Measurements from ENCODE around the gene CCL27. TPM values are rescaled to one million over a fixed set of nuclear protein-coding genes. Genes with fewer than 3 reads are reported as not detected.

CCL27 gene
- total and polyA plus RNA-seq, 8 donors, result 0.58 to 1.3 TPM; not detected in 6

DNA sequence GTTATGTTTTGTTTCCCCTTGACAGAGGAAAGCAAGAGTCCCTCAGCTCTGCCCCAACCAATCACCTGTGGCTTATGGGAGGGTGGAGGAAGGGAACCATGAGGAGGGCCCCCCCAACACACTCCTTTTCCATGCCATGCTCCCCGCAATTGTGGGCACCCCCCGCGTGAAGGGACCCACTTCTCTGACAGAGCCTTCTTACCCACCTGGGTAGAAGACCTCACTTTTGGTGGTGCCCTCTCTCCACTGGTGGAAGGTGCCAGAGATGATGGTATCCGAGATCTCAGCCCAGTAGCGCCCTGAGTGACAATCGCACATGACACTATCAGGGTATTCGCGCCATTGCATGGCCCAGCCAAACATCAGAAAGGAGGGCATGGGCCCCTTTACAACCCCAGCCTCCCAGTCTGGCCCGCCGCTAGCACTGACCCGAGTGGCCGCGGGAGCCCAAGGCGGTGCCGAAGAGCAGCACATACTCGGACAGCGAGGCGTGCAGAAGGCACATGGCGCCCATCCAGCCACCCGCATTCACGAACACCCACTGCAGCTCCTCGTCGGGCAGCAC, 25.6 kb downstream of the CCL27 start:
- TF ChIP-seq, protein P1, sequence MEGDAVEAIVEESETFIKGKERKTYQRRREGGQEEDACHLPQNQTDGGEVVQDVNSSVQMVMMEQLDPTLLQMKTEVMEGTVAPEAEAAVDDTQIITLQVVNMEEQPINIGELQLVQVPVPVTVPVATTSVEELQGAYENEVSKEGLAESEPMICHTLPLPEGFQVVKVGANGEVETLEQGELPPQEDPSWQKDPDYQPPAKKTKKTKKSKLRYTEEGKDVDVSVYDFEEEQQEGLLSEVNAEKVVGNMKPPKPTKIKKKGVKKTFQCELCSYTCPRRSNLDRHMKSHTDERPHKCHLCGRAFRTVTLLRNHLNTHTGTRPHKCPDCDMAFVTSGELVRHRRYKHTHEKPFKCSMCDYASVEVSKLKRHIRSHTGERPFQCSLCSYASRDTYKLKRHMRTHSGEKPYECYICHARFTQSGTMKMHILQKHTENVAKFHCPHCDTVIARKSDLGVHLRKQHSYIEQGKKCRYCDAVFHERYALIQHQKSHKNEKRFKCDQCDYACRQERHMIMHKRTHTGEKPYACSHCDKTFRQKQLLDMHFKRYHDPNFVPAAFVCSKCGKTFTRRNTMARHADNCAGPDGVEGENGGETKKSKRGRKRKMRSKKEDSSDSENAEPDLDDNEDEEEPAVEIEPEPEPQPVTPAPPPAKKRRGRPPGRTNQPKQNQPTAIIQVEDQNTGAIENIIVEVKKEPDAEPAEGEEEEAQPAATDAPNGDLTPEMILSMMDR (IDR thresholded peaks at IDR 0.05), result no peak
- TF ChIP-seq EP300 (IDR thresholded peaks at IDR 0.05), result no peak
- TF ChIP-seq POLR2A (IDR thresholded peaks at IDR 0.05), result no peak
- no peak for TF ChIP-seq POLR2AphosphoS5 (IDR thresholded peaks at IDR 0.05)
- Histone ChIP-seq H3K4me1 (peaks cover 22 to 40% (median 34%) of the 10 kb centered on the region in 4 donors), H3K36me3 (peaks cover 0 to 17% (median 9%) of the 10 kb centered on the region in 4 donors), H3K27ac (peak overlapping the region; percentile 83 to 91 (median 86)), H3K9me3 (no peaks in the 10 kb centered on the region), H3K4me3 (peak overlapping the region; percentile 60 to 90 (median 69)), H3K27me3 (no peaks in the 10 kb centered on the region)
- DNase-seq, result peak in 1 of 2 donors; percentile 39
- intact Hi-C loops (cut with DNase I; ENCODE audit: low total_unique reads), result no loop called here
- WGBS, 5 donors, result 8 to 11% (median 8%) methylated on average over 13 to 23 of the region's 23 CpGs

DNA sequence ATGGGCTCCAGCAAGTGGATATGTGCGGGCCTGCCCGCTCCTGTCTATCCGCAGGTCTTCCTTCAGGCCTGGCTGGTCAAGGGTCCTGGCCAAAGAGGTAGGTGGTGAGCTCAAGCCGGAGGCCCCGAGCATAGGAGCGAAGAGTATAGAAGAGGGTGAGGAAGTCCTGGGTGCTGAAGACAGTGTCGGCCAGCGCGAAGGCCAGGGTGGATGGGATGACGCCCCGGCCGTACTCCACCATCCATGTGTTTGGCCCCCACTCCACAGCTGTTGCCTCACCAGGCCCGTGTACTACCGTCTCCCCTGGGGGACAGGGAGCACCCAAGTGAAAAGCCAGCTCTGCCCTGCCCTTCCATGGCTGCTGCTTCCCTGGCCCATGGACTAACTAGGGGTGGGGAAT, 26.9 kb downstream of the CCL27 start:
- H3K4me3 ChIP-seq, result no peak overlapping the region
- DNase-seq, result no peak
- WGBS, 5 donors, result 89 to 95% (median 95%) methylated on average over 13 to 14 of the region's 14 CpGs
- no peak overlapping the region for H3K27ac ChIP-seq
- H3K4me1 ChIP-seq, result peaks cover 22 to 40% (median 34%) of the 10 kb centered on the region in 4 donors
- no peaks in the 10 kb centered on the region for H3K9me3 ChIP-seq
- peaks cover 0 to 17% (median 9%) of the 10 kb centered on the region in 4 donors for H3K36me3 ChIP-seq
- TF ChIP-seq POLR2A (IDR thresholded peaks at IDR 0.05), result no peak
- no peak for TF ChIP-seq POLR2AphosphoS5 (IDR thresholded peaks at IDR 0.05)
- TF ChIP-seq, protein P1 (IDR thresholded peaks at IDR 0.05), result no peak
- no peak for TF ChIP-seq EP300 (IDR thresholded peaks at IDR 0.05)
- intact Hi-C loops (cut with DNase I; ENCODE audit: low total_unique reads), result no loop called here
- peaks cover 0 to 7% (median 5%) of the 10 kb centered on the region in 3 donors for H3K27me3 ChIP-seq

GRCh38 chr9:34634551-34635248, 27.8 kb downstream of the CCL27 start:
- no peaks in the 10 kb centered on the region for H3K9me3 ChIP-seq
- intact Hi-C loops (cut with DNase I; ENCODE audit: low total_unique reads), result no loop called here
- H3K4me3 ChIP-seq, result no peak overlapping the region
- WGBS, 5 donors, result 71 to 86% (median 80%) methylated on average over 3 of the region's 3 CpGs
- no peak for TF ChIP-seq POLR2AphosphoS5 (IDR thresholded peaks at IDR 0.05)
- TF ChIP-seq POLR2A (IDR thresholded peaks at IDR 0.05), result no peak
- no peak for TF ChIP-seq EP300 (IDR thresholded peaks at IDR 0.05)
- TF ChIP-seq, protein P1 (IDR thresholded peaks at IDR 0.05), result no peak
- H3K36me3 ChIP-seq, result peaks cover 0 to 17% (median 9%) of the 10 kb centered on the region in 4 donors
- H3K27me3 ChIP-seq, result peaks cover 0 to 16% (median 14%) of the 10 kb centered on the region in 3 donors
- DNase-seq, result no peak
- H3K27ac ChIP-seq, result no peak overlapping the region
- peaks cover 22 to 40% (median 34%) of the 10 kb centered on the region in 4 donors for H3K4me1 ChIP-seq

GRCh38 chr9:34633851-34634550, 28.5 kb downstream of the CCL27 start:
- intact Hi-C loops (cut with DNase I; ENCODE audit: low total_unique reads), result no loop called here
- Histone ChIP-seq H3K27ac (no peak overlapping the region), H3K9me3 (no peaks in the 10 kb centered on the region), H3K27me3 (peaks cover 0 to 23% (median 21%) of the 10 kb centered on the region in 3 donors), H3K36me3 (peaks cover 0 to 17% (median 9%) of the 10 kb centered on the region in 4 donors), H3K4me3 (no peak overlapping the region), H3K4me1 (peaks cover 27 to 44% (median 38%) of the 10 kb centered on the region in 4 donors)
- no peak for TF ChIP-seq POLR2A (IDR thresholded peaks at IDR 0.05)
- TF ChIP-seq POLR2AphosphoS5 (IDR thresholded peaks at IDR 0.05), result peak in 1 of 3 donors; percentile 55
- TF ChIP-seq, protein P1 (IDR thresholded peaks at IDR 0.05), result peak in 5 of 7 experiments; percentile 39 to 80 (median 77)
- TF ChIP-seq EP300 (IDR thresholded peaks at IDR 0.05), result no peak
- peak; percentile 65 to 88 for DNase-seq
- WGBS, 5 donors, result 18 to 22% (median 21%) methylated on average over 3 of the region's 3 CpGs
